ENCODE results near the gene SPINK13.
A peak's percentile ranks its signal among the peaks of the same experiment; 100 is the strongest.

SPINK13 gene

DNA sequence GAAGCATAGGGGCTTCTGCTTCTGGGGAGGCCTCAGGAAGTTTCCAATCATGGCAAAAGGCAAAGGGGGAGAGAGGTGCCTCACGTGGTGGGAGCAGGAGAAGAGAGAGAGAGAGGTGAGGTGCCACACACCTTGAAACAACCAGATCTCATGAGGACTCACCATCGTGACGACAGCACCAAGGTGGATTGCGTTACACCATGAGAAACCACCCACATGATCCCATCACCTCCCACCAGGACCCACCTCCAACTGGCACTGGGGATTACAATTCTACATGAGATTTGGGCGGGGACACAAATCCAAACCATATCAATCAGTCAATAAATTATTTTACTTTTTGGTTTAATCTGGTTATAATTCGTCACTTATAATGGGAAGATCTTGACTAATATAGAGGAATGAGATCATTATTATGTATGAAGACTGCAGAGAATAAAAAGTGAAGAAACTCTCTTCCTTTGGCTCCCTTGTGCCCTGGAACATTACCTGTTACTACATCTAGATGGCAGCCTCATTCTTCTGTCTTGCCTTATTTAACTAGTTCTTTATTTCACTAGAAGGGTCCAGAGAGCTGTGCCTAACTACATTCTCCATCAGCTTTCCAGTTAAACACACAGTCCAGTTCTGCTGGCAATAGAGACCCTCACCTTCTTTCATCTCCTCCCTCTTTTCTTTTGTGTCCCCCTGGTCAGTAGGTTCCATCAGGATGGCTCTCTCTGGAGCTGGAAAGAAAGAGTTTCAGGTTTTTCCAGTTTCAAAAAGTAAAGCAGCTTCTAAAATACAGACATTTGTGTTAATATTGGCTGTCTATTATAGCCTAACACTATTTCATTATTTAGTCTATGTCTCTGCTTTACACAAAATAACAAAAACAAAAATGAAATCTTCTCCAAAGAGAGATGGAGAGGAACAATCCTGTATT lies 21.9 kb downstream of the SPINK13 start:
- Histone ChIP-seq H3K79me2 (ENCODE audit: insufficient read depth, low read length) (no peaks in the 10 kb centered on the region), H3K9ac (ENCODE audit: low read length) (no peak overlapping the region), H2AFZ (ENCODE audit: low read length) (no peak overlapping the region), H3K27me3 (ENCODE audit: insufficient read depth, low read length) (0 out of 2 replicates have a peak, but pooled peaks cover 3% of the 10 kb centered on the region), H3K36me3 (ENCODE audit: insufficient read depth, low read length) (no peaks in the 10 kb centered on the region), H3K4me3 (ENCODE audit: low read depth, low read length, poor library complexity, severe bottlenecking) (no peak overlapping the region), H3K9me3 (ENCODE audit: low read length) (no peaks in the 10 kb centered on the region), H3K4me1 (ENCODE audit: insufficient read depth, low read length, severe bottlenecking) (no peaks in the 10 kb centered on the region), H3K27ac (ENCODE audit: low read depth, low read length, poor library complexity, severe bottlenecking) (no peak overlapping the region), H4K20me1 (ENCODE audit: insufficient read depth, low read length) (no peaks in the 10 kb centered on the region), H3F3A (ENCODE audit: insufficient read depth, low read length) (no peaks in the 10 kb centered on the region), H3K9me2 (ENCODE audit: low read depth, low read length) (no peaks in the 10 kb centered on the region), H3K4me2 (ENCODE audit: low read length) (no peak overlapping the region)
- TF ChIP-seq EZH2 (IDR thresholded peaks at IDR 0.05; ENCODE audit: borderline replicate concordance, low read length): no peak
- TF ChIP-seq, protein P1, sequence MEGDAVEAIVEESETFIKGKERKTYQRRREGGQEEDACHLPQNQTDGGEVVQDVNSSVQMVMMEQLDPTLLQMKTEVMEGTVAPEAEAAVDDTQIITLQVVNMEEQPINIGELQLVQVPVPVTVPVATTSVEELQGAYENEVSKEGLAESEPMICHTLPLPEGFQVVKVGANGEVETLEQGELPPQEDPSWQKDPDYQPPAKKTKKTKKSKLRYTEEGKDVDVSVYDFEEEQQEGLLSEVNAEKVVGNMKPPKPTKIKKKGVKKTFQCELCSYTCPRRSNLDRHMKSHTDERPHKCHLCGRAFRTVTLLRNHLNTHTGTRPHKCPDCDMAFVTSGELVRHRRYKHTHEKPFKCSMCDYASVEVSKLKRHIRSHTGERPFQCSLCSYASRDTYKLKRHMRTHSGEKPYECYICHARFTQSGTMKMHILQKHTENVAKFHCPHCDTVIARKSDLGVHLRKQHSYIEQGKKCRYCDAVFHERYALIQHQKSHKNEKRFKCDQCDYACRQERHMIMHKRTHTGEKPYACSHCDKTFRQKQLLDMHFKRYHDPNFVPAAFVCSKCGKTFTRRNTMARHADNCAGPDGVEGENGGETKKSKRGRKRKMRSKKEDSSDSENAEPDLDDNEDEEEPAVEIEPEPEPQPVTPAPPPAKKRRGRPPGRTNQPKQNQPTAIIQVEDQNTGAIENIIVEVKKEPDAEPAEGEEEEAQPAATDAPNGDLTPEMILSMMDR (IDR thresholded peaks at IDR 0.05; ENCODE audit: low read length): peak; percentile 56

- Histone ChIP-seq H3F3A (ENCODE audit: insufficient read depth, low read length) (no peaks in the 10 kb centered on the region), H3K4me2 (ENCODE audit: low read length) (no peak overlapping the region), H3K79me2 (ENCODE audit: insufficient read depth, low read length) (no peaks in the 10 kb centered on the region), H3K27me3 (ENCODE audit: insufficient read depth, low read length) (no peaks in the 10 kb centered on the region), H3K4me3 (ENCODE audit: low read depth, low read length, poor library complexity, severe bottlenecking) (no peak overlapping the region), H3K27ac (ENCODE audit: low read depth, low read length, poor library complexity, severe bottlenecking) (no peak overlapping the region), H3K4me1 (ENCODE audit: insufficient read depth, low read length, severe bottlenecking) (no peaks in the 10 kb centered on the region), H3K9me3 (ENCODE audit: low read length) (no peaks in the 10 kb centered on the region), H2AFZ (ENCODE audit: low read length) (no peak overlapping the region), H3K9me2 (ENCODE audit: low read depth, low read length) (no peaks in the 10 kb centered on the region), H4K20me1 (ENCODE audit: insufficient read depth, low read length) (no peaks in the 10 kb centered on the region), H3K9ac (ENCODE audit: low read length) (no peak overlapping the region), H3K36me3 (ENCODE audit: insufficient read depth, low read length) (no peaks in the 10 kb centered on the region)
- TF ChIP-seq, protein P1 (IDR thresholded peaks at IDR 0.05; ENCODE audit: low read length): no peak
- no peak for TF ChIP-seq EZH2 (IDR thresholded peaks at IDR 0.05; ENCODE audit: borderline replicate concordance, low read length)
Measured at GRCh38 chr5:148297731-148298130, 29.1 kb downstream of the SPINK13 start.

DNA sequence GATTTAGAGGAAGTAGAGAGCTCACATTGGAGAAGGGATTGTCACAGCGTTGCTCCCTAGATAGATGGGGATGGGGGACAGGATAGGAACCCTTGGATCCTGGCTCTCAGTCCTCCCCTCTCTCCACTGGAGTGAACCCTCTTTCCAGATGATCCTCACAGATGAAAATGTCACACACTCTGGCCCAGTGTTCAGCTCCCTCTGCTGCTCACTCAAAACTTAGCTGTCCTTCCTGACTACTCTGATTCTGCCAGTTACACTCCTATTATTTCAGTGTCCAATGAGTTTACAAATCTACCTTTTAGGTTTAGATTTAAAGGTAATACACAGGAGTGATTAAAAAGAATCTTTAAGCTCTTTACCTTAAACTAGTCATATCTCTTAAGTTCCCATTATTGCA lies 37.9 kb downstream of the SPINK13 start:
- H3K4me3 ChIP-seq (ENCODE audit: low read depth, low read length, poor library complexity, severe bottlenecking): no peak overlapping the region
- no peak overlapping the region for H3K27ac ChIP-seq (ENCODE audit: low read depth, low read length, poor library complexity, severe bottlenecking)
- no peaks in the 10 kb centered on the region for H3F3A ChIP-seq (ENCODE audit: insufficient read depth, low read length)
- H3K27me3 ChIP-seq (ENCODE audit: insufficient read depth, low read length): no peaks in the 10 kb centered on the region
- H3K79me2 ChIP-seq (ENCODE audit: insufficient read depth, low read length): no peaks in the 10 kb centered on the region
- H3K9me3 ChIP-seq (ENCODE audit: low read length): no peaks in the 10 kb centered on the region
- no peaks in the 10 kb centered on the region for H3K36me3 ChIP-seq (ENCODE audit: insufficient read depth, low read length)
- no peak for TF ChIP-seq EZH2 (IDR thresholded peaks at IDR 0.05; ENCODE audit: borderline replicate concordance, low read length)
- TF ChIP-seq, protein P1 (IDR thresholded peaks at IDR 0.05; ENCODE audit: low read length): 0 out of 2 replicates have a peak, but pooled peaks have one; percentile 8
- H3K9ac ChIP-seq (ENCODE audit: low read length): no peak overlapping the region
- H3K9me2 ChIP-seq (ENCODE audit: low read depth, low read length): no peaks in the 10 kb centered on the region
- no peak overlapping the region for H2AFZ ChIP-seq (ENCODE audit: low read length)
- no peaks in the 10 kb centered on the region for H3K4me1 ChIP-seq (ENCODE audit: insufficient read depth, low read length, severe bottlenecking)
- no peak overlapping the region for H3K4me2 ChIP-seq (ENCODE audit: low read length)
- H4K20me1 ChIP-seq (ENCODE audit: insufficient read depth, low read length): no peaks in the 10 kb centered on the region

All from OCI-LY1 (cell line).